SU-DHL-6 (cell line): ENCODE measurements around the gene ACMSD.
A peak's percentile ranks its signal among the peaks of the same experiment; 100 is the strongest.

Experiments used
- H2AFZ ChIP-seq: fragments of 200-600 bp; sonication (generic); 2 replicates; pipeline ENCODE4 v1.6.1; 2014; ENCODE audit warnings: low read depth, mild to moderate bottlenecking, moderate library complexity, mixed read lengths, antibody characterized with exemption, low read length; ENCODE audit not compliant: severe bottlenecking
- H3F3A ChIP-seq: fragments of 200-600 bp; shearing (Covaris generic); 2 replicates; pipeline ENCODE4 v1.6.0; 2016; ENCODE audit warnings: antibody characterized with exemption, mild to moderate bottlenecking; ENCODE audit not compliant: insufficient read depth
- H3K27ac ChIP-seq: fragments of 200-600 bp; sonication (generic); 2 replicates; pipeline ENCODE4 v1.5.1; 2016; ENCODE audit warnings: low read depth, mild to moderate bottlenecking, low read length, moderate library complexity, mixed read lengths
- H3K27me3 ChIP-seq: fragments of 200-600 bp; sonication (generic), shearing (Covaris generic); 2 replicates; pipeline ENCODE4 v1.6.0; 2014; ENCODE audit warnings: mild to moderate bottlenecking, low read length
- H3K36me3 ChIP-seq: fragments of 200-600 bp; sonication (generic); 2 replicates; pipeline ENCODE4 v1.6.1; 2014; ENCODE audit warnings: mild to moderate bottlenecking, low read length, mixed read lengths
- H3K4me2 ChIP-seq: fragments of 300-600, 200-600 bp; shearing (Covaris generic), sonication (generic); 2 replicates; pipeline ENCODE4 v1.6.0; 2014; ENCODE audit warnings: low read length, low read depth, mild to moderate bottlenecking; ENCODE audit not compliant: poor library complexity, severe bottlenecking
- H3K4me3 ChIP-seq: fragments of 200-600 bp; sonication (generic); 2 replicates; pipeline ENCODE4 v1.5.1; 2014; ENCODE audit warnings: antibody characterized with exemption, low read length, mild to moderate bottlenecking, mixed read lengths; ENCODE audit not compliant: insufficient read depth, poor library complexity, severe bottlenecking
- H3K79me2 ChIP-seq: fragments of 200-600 bp; sonication (generic); 2 replicates; pipeline ENCODE4 v1.6.1; 2014; ENCODE audit warnings: mild to moderate bottlenecking, low read length, moderate library complexity; ENCODE audit not compliant: insufficient read depth
- H3K9ac ChIP-seq: fragments of 200-600 bp; sonication (generic); 2 replicates; pipeline ENCODE4 v1.7.0; 2014; ENCODE audit warnings: mild to moderate bottlenecking, low read length
- H3K9me2 ChIP-seq: fragments of 200-600 bp; sonication (generic); replicated peaks from 2 replicates; pipeline ENCODE4 v1.6.1; 2014; ENCODE audit warnings: low read length; ENCODE audit not compliant: insufficient read depth
- H3K9me3 ChIP-seq: fragments of 200-600 bp; sonication (generic); 2 replicates; pipeline ENCODE4 v1.6.1; 2014; ENCODE audit warnings: low read length, mixed read lengths; ENCODE audit not compliant: insufficient read depth
- H4K20me1 ChIP-seq: fragments of 200-600 bp; sonication (generic); 2 replicates; pipeline ENCODE4 v1.6.1; 2014; ENCODE audit warnings: low read depth, mild to moderate bottlenecking, antibody characterized with exemption, low read length, moderate library complexity, mixed read lengths
- CTCF ChIP-seq: fragments of 200-600 bp; sonication (generic); IDR thresholded peaks from one replicate; pipeline ENCODE4 v1.5.1; 2017; ENCODE audit warnings: antibody characterized with exemption, mild to moderate bottlenecking, low read length, moderate library complexity; ENCODE audit not compliant: insufficient read depth, poor library complexity, severe bottlenecking
- EZH2phosphoT487 ChIP-seq: fragments of 200-600 bp; sonication (generic), shearing (Covaris generic); conservative IDR thresholded peaks from 2 replicates; pipeline ENCODE4 v1.6.1; 2018; ENCODE audit warnings: mild to moderate bottlenecking, antibody characterized with exemption, low read length, moderate library complexity, mixed read lengths

The ACMSD gene

GRCh38 chr2:134912361-134912760 is 73.9 kb downstream of the ACMSD start:
- peaks cover 4% of the 10 kb centered on the region for H3F3A ChIP-seq
- H2AFZ ChIP-seq = no peak overlapping the region
- H3K4me3 ChIP-seq = no peak overlapping the region
- H3K27me3 ChIP-seq = no peaks in the 10 kb centered on the region
- H3K9me2 ChIP-seq = no peaks in the 10 kb centered on the region
- H3K9me3 ChIP-seq = no peaks in the 10 kb centered on the region
- H3K27ac ChIP-seq = no peak overlapping the region
- no peaks in the 10 kb centered on the region for H3K36me3 ChIP-seq
- no peak overlapping the region for H3K4me2 ChIP-seq
- H3K9ac ChIP-seq = no peak overlapping the region
- TF ChIP-seq EZH2phosphoT487 (no peak), CTCF (no peak)
- H4K20me1 ChIP-seq = no peaks in the 10 kb centered on the region
- H3K79me2 ChIP-seq = no peaks in the 10 kb centered on the region

GRCh38 chr2:134917360-134917865 is 79.0 kb downstream of the ACMSD start:
- peaks cover 37% of the 10 kb centered on the region for H3K79me2 ChIP-seq
- H3K27me3 ChIP-seq = no peaks in the 10 kb centered on the region
- TF ChIP-seq EZH2phosphoT487 (no peak), CTCF (no peak)
- H3F3A ChIP-seq = peaks cover 19% of the 10 kb centered on the region
- peak overlapping the region; percentile 94 for H3K4me2 ChIP-seq
- H2AFZ ChIP-seq = peak overlapping the region; percentile 87
- peak overlapping the region; percentile 75 for H3K4me3 ChIP-seq
- H3K9ac ChIP-seq = peak overlapping the region; percentile 79
- H3K9me2 ChIP-seq = no peaks in the 10 kb centered on the region
- H3K9me3 ChIP-seq = no peaks in the 10 kb centered on the region
- H3K36me3 ChIP-seq = peaks cover 21% of the 10 kb centered on the region
- peak overlapping the region; percentile 97 for H3K27ac ChIP-seq
- H4K20me1 ChIP-seq = peaks cover 27% of the 10 kb centered on the region

GRCh38 chr2:134917888-134918525 is 79.6 kb downstream of the ACMSD start:
- Histone ChIP-seq H3K4me3 (peak overlapping the region; percentile 75), H3K9me3 (no peaks in the 10 kb centered on the region), H3K79me2 (peaks cover 43% of the 10 kb centered on the region), H3K27me3 (no peaks in the 10 kb centered on the region), H2AFZ (peak overlapping the region; percentile 87), H3K27ac (peak overlapping the region; percentile 97), H3K4me2 (peak overlapping the region; percentile 94), H3K9ac (peak overlapping the region; percentile 79), H4K20me1 (peaks cover 31% of the 10 kb centered on the region), H3K36me3 (peaks cover 21% of the 10 kb centered on the region), H3K9me2 (no peaks in the 10 kb centered on the region), H3F3A (peaks cover 19% of the 10 kb centered on the region)
- TF ChIP-seq EZH2phosphoT487 = no peak
- no peak for TF ChIP-seq CTCF
